Esophagus muscularis mucosa (tissue), 4 donors: ENCODE measurements around the gene SMPD1.

Experiments
- CTCF ChIP-seq, 3 experiments: fragments of 200-600 bp in 2 of 3; fragments of 450-650 bp in 1 of 3; sonication (generic) in 2 of 3; IDR thresholded peaks; one replicate each; pipeline ENCODE4 v1.5.1; 2017 to 2019; ENCODE audit warnings: antibody characterized with exemption in 3 of 3, mild to moderate bottlenecking in 2 of 3, moderate library complexity in 1 of 3
- EP300 ChIP-seq: sonication (generic); formaldehyde crosslinking; IDR thresholded peaks from one replicate; pipeline ENCODE4 v1.6.1; 2017; ENCODE audit warnings: antibody characterized with exemption
- POLR2A ChIP-seq: fragments of 450-650 bp; IDR thresholded peaks from one replicate; pipeline ENCODE4 v1.6.1; 2017; ENCODE audit warnings: antibody characterized with exemption, moderate library complexity, mild to moderate bottlenecking, low read depth
- POLR2AphosphoS5 ChIP-seq, 2 donors: sonication (generic); formaldehyde crosslinking; IDR thresholded peaks; one replicate each; pipeline ENCODE4 v1.6.1; 2017; ENCODE audit warnings: antibody characterized with exemption in 2 of 2

- TF ChIP-seq CTCF (IDR thresholded peaks at IDR 0.05): no peak
- TF ChIP-seq EP300: no peak
- no peak for TF ChIP-seq POLR2A
- no peak for TF ChIP-seq POLR2AphosphoS5 (IDR thresholded peaks at IDR 0.05)
Observed at GRCh38 chr11:6405846-6406245, 15.6 kb downstream of the SMPD1 start.
